ENCODE measurements around the gene C3orf33. TPM values are rescaled to one million over a fixed set of nuclear protein-coding genes. Genes with fewer than 3 reads are reported as not detected.

The C3orf33 gene
- total and polyA plus RNA-seq, 7 donors, result 0.92 to 8.6 (median 3.6) TPM

GRCh38 chr3:155741101-155741500 lies 65.0 kb downstream of the C3orf33 start:
- Histone ChIP-seq H3K27me3 (peaks cover 0 to 14% (median 0%) of the 10 kb centered on the region in 3 donors), H3K4me1 (peaks cover 0 to 24% (median 5%) of the 10 kb centered on the region in 4 donors), H3K27ac (no peak overlapping the region), H3K4me3 (no peak overlapping the region), H3K36me3 (no peaks in the 10 kb centered on the region), H3K9me3 (no peaks in the 10 kb centered on the region)
- no peak for DNase-seq
- intact Hi-C loops (cut with DNase I), result no loop called here
- no peak for TF ChIP-seq POLR2A (IDR thresholded peaks at IDR 0.05)
- 82 to 83% methylated on average over 3 of the region's 3 CpGs for WGBS, 2 donors

GRCh38 chr3:155739154-155739553 lies 66.9 kb downstream of the C3orf33 start:
- Histone ChIP-seq H3K36me3 (no peaks in the 10 kb centered on the region), H3K4me1 (peaks cover 0 to 13% (median 5%) of the 10 kb centered on the region in 4 donors), H3K4me3 (no peak overlapping the region), H3K27ac (no peak overlapping the region), H3K9me3 (no peaks in the 10 kb centered on the region), H3K27me3 (peaks cover 0 to 14% (median 0%) of the 10 kb centered on the region in 3 donors)
- 27 to 43% methylated on average over 5 of the region's 5 CpGs for WGBS, 2 donors
- intact Hi-C loops (cut with DNase I), result no loop called here
- TF ChIP-seq CTCF (IDR thresholded peaks at IDR 0.05), result no peak
- no peak for TF ChIP-seq EP300 (IDR thresholded peaks at IDR 0.05)
- TF ChIP-seq POLR2A (IDR thresholded peaks at IDR 0.05), result no peak
- no peak for TF ChIP-seq POLR2AphosphoS5 (IDR thresholded peaks at IDR 0.05)
- DNase-seq, result no peak

- Histone ChIP-seq H3K4me3 (no peak overlapping the region), H3K4me1 (peaks cover 0 to 7% (median 5%) of the 10 kb centered on the region in 4 donors), H3K36me3 (no peaks in the 10 kb centered on the region), H3K9me3 (no peaks in the 10 kb centered on the region), H3K27me3 (peaks cover 0 to 12% (median 0%) of the 10 kb centered on the region in 3 donors), H3K27ac (no peak overlapping the region)
- 41 to 83% methylated on average over 13 of the region's 13 CpGs for WGBS, 2 donors
- DNase-seq, result no peak
- intact Hi-C loops (cut with DNase I), result no loop called here
- no peak for TF ChIP-seq EP300 (IDR thresholded peaks at IDR 0.05)
- no peak for TF ChIP-seq POLR2A (IDR thresholded peaks at IDR 0.05)
- no peak for TF ChIP-seq CTCF (IDR thresholded peaks at IDR 0.05)
- TF ChIP-seq POLR2AphosphoS5 (IDR thresholded peaks at IDR 0.05), result no peak
These were observed 67.5 kb downstream of the C3orf33 start for GRCh38 chr3:155738580-155739076.

- no peak for TF ChIP-seq POLR2AphosphoS5 (IDR thresholded peaks at IDR 0.05)
- no peak for TF ChIP-seq CTCF (IDR thresholded peaks at IDR 0.05)
- TF ChIP-seq POLR2A (IDR thresholded peaks at IDR 0.05), result peak in 1 of 2 donors; percentile 21
- TF ChIP-seq EP300 (IDR thresholded peaks at IDR 0.05), result no peak
These were observed 68.1 kb downstream of the C3orf33 start for GRCh38 chr3:155737844-155738460.

GRCh38 chr3:155736381-155736780 lies 69.7 kb downstream of the C3orf33 start:
- Histone ChIP-seq H3K36me3 (no peaks in the 10 kb centered on the region), H3K9me3 (no peaks in the 10 kb centered on the region), H3K4me1 (no peaks in the 10 kb centered on the region), H3K4me3 (no peak overlapping the region), H3K27me3 (no peaks in the 10 kb centered on the region), H3K27ac (no peak overlapping the region)
- DNase-seq, result no peak
- WGBS, 2 donors, result 18 to 65% methylated on average over 4 of the region's 4 CpGs
- no peak for TF ChIP-seq CTCF (IDR thresholded peaks at IDR 0.05)
- TF ChIP-seq POLR2A (IDR thresholded peaks at IDR 0.05), result no peak
- TF ChIP-seq EP300 (IDR thresholded peaks at IDR 0.05), result no peak
- TF ChIP-seq POLR2AphosphoS5 (IDR thresholded peaks at IDR 0.05), result no peak
- intact Hi-C loops (cut with DNase I), result no loop called here

More at GRCh38 chr3:155737844-155738460, 68.1 kb downstream of the C3orf33 start:
- Histone ChIP-seq H3K9me3 (no peaks in the 10 kb centered on the region), H3K27ac (no peak overlapping the region), H3K27me3 (peaks cover 0 to 5% (median 0%) of the 10 kb centered on the region in 3 donors), H3K4me1 (peaks cover 0 to under 1% (median 0%) of the 10 kb centered on the region in 4 donors), H3K4me3 (no peak overlapping the region), H3K36me3 (no peaks in the 10 kb centered on the region)
- intact Hi-C loops (cut with DNase I), result no loop called here
- 15 to 55% methylated on average over 8 of the region's 8 CpGs for WGBS, 2 donors
- no peak for DNase-seq

Data from sigmoid colon (tissue), 7 donors.